GM23338 (cell line): ENCODE measurements around the gene MYO9A. TPM values are rescaled to one million over a fixed set of nuclear protein-coding genes. Genes with fewer than 3 reads are reported as not detected.

Source experiments
- ATAC-seq: fragments of 200-7000 bp; cut with Tn5 transposase; 3 replicates; pipeline ENCODE4 v1.9.1; 2020
- DNase-seq: peaks from one replicate; pipeline ENCODE4 v3.0.0-alpha.2; 2015; ENCODE audit warnings: low spot score
- H2AFZ ChIP-seq: fragments of 200-600 bp; sonication (generic); 2 replicates; pipeline ENCODE4 v1.8.0; 2016; ENCODE audit warnings: antibody characterized with exemption, mild to moderate bottlenecking, moderate library complexity
- H3F3A ChIP-seq: fragments of 200-600 bp; sonication (generic); replicated peaks from 2 replicates; pipeline ENCODE4 v1.8.0; 2017; ENCODE audit warnings: antibody characterized with exemption, mixed run types, low read depth
- H3K27ac ChIP-seq: fragments of 200-600 bp; sonication (generic); 2 replicates; pipeline ENCODE4 v1.6.1; 2016; ENCODE audit warnings: low read depth
- H3K27me3 ChIP-seq: fragments of 200-600 bp; sonication (generic); 2 replicates; pipeline ENCODE4 v1.8.0; 2016; ENCODE audit warnings: mild to moderate bottlenecking, mixed run types, moderate library complexity; ENCODE audit not compliant: insufficient read depth
- H3K36me3 ChIP-seq: fragments of 200-600 bp; sonication (generic); 2 replicates; pipeline ENCODE4 v1.8.0; 2016; ENCODE audit warnings: mild to moderate bottlenecking; ENCODE audit not compliant: insufficient read depth
- H3K4me1 ChIP-seq: fragments of 200-600 bp; sonication (generic); 2 replicates; pipeline ENCODE4 v1.8.0; 2016; ENCODE audit warnings: mild to moderate bottlenecking, moderate library complexity; ENCODE audit not compliant: insufficient read depth
- H3K4me2 ChIP-seq: fragments of 200-600 bp; sonication (generic); 2 replicates; pipeline ENCODE4 v1.7.1; 2017; ENCODE audit warnings: mixed run types
- H3K4me3 ChIP-seq: fragments of 200-600 bp; sonication (generic); 2 replicates; pipeline ENCODE4 v1.6.1; 2016; ENCODE audit warnings: mixed run types
- H3K79me2 ChIP-seq: fragments of 200-600 bp; sonication (generic); replicated peaks from 2 replicates; pipeline ENCODE4 v1.8.0; 2017; ENCODE audit warnings: mild to moderate bottlenecking; ENCODE audit not compliant: insufficient read depth
- H3K9me2 ChIP-seq: fragments of 200-600 bp; sonication (generic); 2 replicates; pipeline ENCODE4 v1.8.0; 2017; ENCODE audit not compliant: insufficient read depth
- H4K20me1 ChIP-seq: fragments of 200-600 bp; sonication (generic); replicated peaks from 2 replicates; pipeline ENCODE4 v1.8.0; 2017; ENCODE audit warnings: mild to moderate bottlenecking; ENCODE audit not compliant: insufficient read depth
- H3K27ac Mint-ChIP-seq: 2 replicates; pipeline ENCODE4 v1.8.0; 2020; ENCODE audit warnings: inconsistent platforms, mild to moderate bottlenecking, moderate library complexity, mixed read lengths
- H3K27me3 Mint-ChIP-seq: 3 replicates; pipeline ENCODE4 v1.8.0; 2022; ENCODE audit warnings: low read depth, mild to moderate bottlenecking, moderate library complexity, mixed read lengths, inconsistent platforms; ENCODE audit not compliant: insufficient read depth, poor library complexity
- H3K36me3 Mint-ChIP-seq: 3 replicates; pipeline ENCODE4 v1.8.0; 2021; ENCODE audit warnings: low read depth, mild to moderate bottlenecking, inconsistent platforms, moderate library complexity, mixed read lengths
- H3K4me1 Mint-ChIP-seq: 3 replicates; pipeline ENCODE4 v1.8.0; 2020; ENCODE audit warnings: mild to moderate bottlenecking, inconsistent platforms, mixed read lengths
- H3K4me3 Mint-ChIP-seq: 3 replicates; pipeline ENCODE4 v1.8.0; 2021; ENCODE audit warnings: moderate library complexity, mild to moderate bottlenecking, inconsistent platforms, mixed read lengths
- H3K9me3 Mint-ChIP-seq: 3 replicates; pipeline ENCODE4 v1.8.0; 2020; ENCODE audit warnings: moderate library complexity, mild to moderate bottlenecking, inconsistent platforms, mixed read lengths
- CREB1 ChIP-seq: fragments of 250-450 bp; sonication (Bioruptor Pico); IDR thresholded peaks from 2 replicates; pipeline ENCODE4 v1.5.0; 2020; ENCODE audit warnings: low read depth, mild to moderate bottlenecking, moderate library complexity
- CTCF ChIP-seq, 2 experiments: fragments of 200-600 bp in 1 of 2; sonication (generic) in 1 of 2; conservative IDR thresholded peaks; 2 replicates each; pipeline versions ENCODE4 v1.5.1 to v1.6.1; 2016 to 2017; ENCODE audit warnings: antibody characterized with exemption in 2 of 2, low read depth in 2 of 2, mild to moderate bottlenecking in 2 of 2, moderate library complexity in 1 of 2
- EZH2 ChIP-seq: fragments of 200-600 bp; sonication (generic); IDR thresholded peaks from one replicate; pipeline ENCODE4 v1.8.0; 2017; ENCODE audit warnings: antibody characterized with exemption, mild to moderate bottlenecking, low read depth; ENCODE audit not compliant: unreplicated experiment
- EZH2phosphoT487 ChIP-seq: fragments of 200-600 bp; sonication (generic); IDR thresholded peaks from one replicate; pipeline ENCODE4 v1.8.1; 2018; ENCODE audit warnings: antibody characterized with exemption; ENCODE audit not compliant: unreplicated experiment
- JUNB ChIP-seq: IDR thresholded peaks from one replicate; pipeline ENCODE4 v1.6.1; 2016; ENCODE audit warnings: antibody characterized with exemption; ENCODE audit not compliant: unreplicated experiment
- POLR2AphosphoS5 ChIP-seq: IDR thresholded peaks from 2 replicates; pipeline ENCODE4 v1.6.1; 2016; ENCODE audit warnings: antibody characterized with exemption, low read depth
- REST ChIP-seq: IDR thresholded peaks from one replicate; pipeline ENCODE4 v1.6.1; 2018; ENCODE audit warnings: antibody characterized with exemption; ENCODE audit not compliant: unreplicated experiment
- ZNF114 ChIP-seq: fragments of 250-450 bp; sonication (Bioruptor Pico); IDR thresholded peaks from 2 replicates; pipeline ENCODE4 v1.5.0; 2020; ENCODE audit warnings: mild to moderate bottlenecking, moderate library complexity
- ZNF331 ChIP-seq: fragments of 250-450 bp; sonication (Bioruptor Pico); IDR thresholded peaks from 2 replicates; pipeline ENCODE4 v1.5.0; 2020; ENCODE audit warnings: low read depth, mild to moderate bottlenecking, moderate library complexity
- ZNF462 ChIP-seq: fragments of 250-450 bp; sonication (Bioruptor Pico); IDR thresholded peaks from 2 replicates; pipeline ENCODE4 v1.5.0; 2020; ENCODE audit warnings: mild to moderate bottlenecking, moderate library complexity
- polyA plus RNA-seq: library from polyadenylated mRNA; unstranded; fragments of >200 nt; fragmentation: Nextera tagmentation; extraction: Ambion mirVana; gene quantifications from 2 replicates; pipeline ENCODE4 v1.2.1, GENCODE V29; 2016
- total RNA-seq: library from RNA; depleted of rRNA; stranded (reverse); fragments of >200 nt; shearing (Covaris generic); gene quantifications from 2 replicates; pipeline ENCODE4 v1.2.3, GENCODE V29; 2014

MYO9A gene
- total and polyA plus RNA-seq, 2 experiments from 2014 or later, result 11.6 to 32.8 TPM

- Mint-ChIP-seq H3K36me3 (no peaks in the 10 kb centered on the region), H3K27me3 (no peaks in the 10 kb centered on the region), H3K9me3 (no peaks in the 10 kb centered on the region), H3K27ac (no peak overlapping the region), H3K4me3 (no peak overlapping the region), H3K4me1 (peaks cover 14% of the 10 kb centered on the region)
- Histone ChIP-seq H3K36me3 (no peaks in the 10 kb centered on the region), H3F3A (no peaks in the 10 kb centered on the region), H3K27me3 (no peaks in the 10 kb centered on the region), H4K20me1 (no peaks in the 10 kb centered on the region), H3K27ac (no peak overlapping the region), H2AFZ (no peak overlapping the region), H3K4me1 (peaks cover 17% of the 10 kb centered on the region; the same call in 1 of the 2 replicates), H3K4me3 (no peak overlapping the region), H3K9me2 (no peaks in the 10 kb centered on the region), H3K79me2 (no peaks in the 10 kb centered on the region), H3K4me2 (no peak overlapping the region)
- DNase-seq (no peak), ATAC-seq (no peak)
- TF ChIP-seq REST (no peak), ZNF114 (no peak), ZNF331 (CRISPR knock-in tag) (no peak), EZH2phosphoT487 (no peak), EZH2 (no peak), POLR2AphosphoS5 (no peak), CTCF (conservative IDR thresholded peaks at IDR 0.05; ENCODE audit: low read depth in 2 of 2) (no peak), JUNB (no peak), ZNF462 (CRISPR knock-in tag) (no peak), CREB1 (CRISPR knock-in tag) (no peak)
Observed at GRCh38 chr15:71880276-71880675, 237.7 kb downstream of the MYO9A start.
